Ishikawa (cell line): ENCODE measurements around the gene FHIT.

Experiments
- CEBPB ChIP-seq: IDR thresholded peaks from 2 replicates; pipeline ENCODE4 v1.6.1; 2012
- CREB1 ChIP-seq: IDR thresholded peaks from 2 replicates; pipeline ENCODE4 v1.6.1; 2012; ENCODE audit warnings: low read depth
- EGR1 ChIP-seq: IDR thresholded peaks from 2 replicates; pipeline ENCODE4 v1.6.1; 2012
- EP300 ChIP-seq: IDR thresholded peaks from 2 replicates; pipeline ENCODE4 v1.6.1; 2012; ENCODE audit warnings: borderline replicate concordance
- FOXM1 ChIP-seq: IDR thresholded peaks from 2 replicates; pipeline ENCODE4 v1.6.1; 2012; ENCODE audit warnings: low read depth, borderline replicate concordance
- NFIC ChIP-seq: IDR thresholded peaks from 2 replicates; pipeline ENCODE4 v1.6.1; 2012
- RAD21 ChIP-seq: IDR thresholded peaks from 2 replicates; pipeline ENCODE4 v1.6.1; 2012; ENCODE audit warnings: low read depth
- TAF1 ChIP-seq: IDR thresholded peaks from 2 replicates; pipeline ENCODE4 v1.6.1; 2012; ENCODE audit warnings: low read depth, mild to moderate bottlenecking
- TCF12 ChIP-seq: IDR thresholded peaks from 2 replicates; pipeline ENCODE4 v1.6.1; 2012; ENCODE audit warnings: low read depth
- TEAD4 ChIP-seq: IDR thresholded peaks from 2 replicates; pipeline ENCODE4 v1.6.1; 2012
- YY1 ChIP-seq: IDR thresholded peaks from 2 replicates; pipeline ENCODE4 v1.6.1; 2012; ENCODE audit warnings: low read depth
- ZBTB7A ChIP-seq: IDR thresholded peaks from 2 replicates; pipeline ENCODE4 v1.6.1; 2012; ENCODE audit warnings: low read depth
- TF ChIP-seq, protein P1 (sequence below): IDR thresholded peaks from 2 replicates; pipeline ENCODE4 v1.6.1; 2012
- TF ChIP-seq, protein P2 (sequence below): IDR thresholded peaks from 2 replicates; pipeline ENCODE4 v1.6.1; 2012; ENCODE audit warnings: low read depth, mild to moderate bottlenecking
- TF ChIP-seq, protein P3 (sequence below): IDR thresholded peaks from 2 replicates; pipeline ENCODE4 v1.6.1; 2012

The FHIT gene

DNA sequence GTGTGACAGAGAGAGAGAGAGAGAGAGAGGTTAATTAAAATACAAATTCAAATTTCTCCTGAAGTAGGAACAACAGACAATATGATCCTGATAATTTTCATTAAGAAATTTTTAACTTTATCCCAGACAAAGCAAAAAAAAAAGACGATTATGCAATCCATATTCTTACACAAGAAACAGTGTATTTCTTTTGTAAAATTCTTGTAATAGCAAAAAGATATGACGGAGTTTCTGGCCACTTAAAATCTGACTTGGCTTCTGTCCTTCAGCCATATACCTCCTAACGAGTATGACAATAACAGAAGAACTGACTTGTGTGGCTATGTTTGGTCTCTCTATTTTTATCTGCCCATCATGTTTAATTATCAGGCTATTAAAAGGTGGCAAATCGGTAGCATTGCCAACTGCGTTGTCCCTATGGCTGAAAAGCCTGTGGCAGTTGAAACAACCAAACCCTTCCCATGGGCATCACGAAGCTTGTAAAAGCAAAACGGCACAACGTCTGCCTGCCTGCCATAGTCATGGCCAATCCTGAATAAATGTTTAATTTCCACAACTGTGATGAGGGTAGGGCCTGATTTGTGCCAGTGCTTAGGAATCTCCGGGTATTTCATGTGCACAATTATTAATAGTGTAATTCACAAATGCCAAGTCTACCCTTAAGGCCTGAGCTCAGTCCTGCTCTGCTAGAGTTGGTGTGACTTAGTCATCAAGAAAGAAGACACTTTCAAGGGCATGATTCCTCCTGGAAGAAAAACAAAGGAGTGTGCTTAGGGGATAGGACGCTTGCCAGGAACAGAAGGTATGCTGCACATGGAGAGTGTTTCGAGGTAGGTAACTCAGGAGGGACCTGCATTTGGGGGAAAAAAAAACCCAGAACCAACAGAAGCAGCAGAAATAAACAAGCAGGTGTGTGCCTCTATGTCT lies 1090.2 kb downstream of the FHIT start:
- TF ChIP-seq EP300 (no peak), TEAD4 (no peak), CEBPB (no peak), FOXM1 (no peak), ZBTB7A (no peak), RAD21 (no peak), YY1 (no peak), TAF1 (no peak), NFIC (no peak), EGR1 (no peak)
- TF ChIP-seq, protein P1, sequence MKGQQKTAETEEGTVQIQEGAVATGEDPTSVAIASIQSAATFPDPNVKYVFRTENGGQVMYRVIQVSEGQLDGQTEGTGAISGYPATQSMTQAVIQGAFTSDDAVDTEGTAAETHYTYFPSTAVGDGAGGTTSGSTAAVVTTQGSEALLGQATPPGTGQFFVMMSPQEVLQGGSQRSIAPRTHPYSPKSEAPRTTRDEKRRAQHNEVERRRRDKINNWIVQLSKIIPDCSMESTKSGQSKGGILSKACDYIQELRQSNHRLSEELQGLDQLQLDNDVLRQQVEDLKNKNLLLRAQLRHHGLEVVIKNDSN: no peak
- TF ChIP-seq, protein P2, sequence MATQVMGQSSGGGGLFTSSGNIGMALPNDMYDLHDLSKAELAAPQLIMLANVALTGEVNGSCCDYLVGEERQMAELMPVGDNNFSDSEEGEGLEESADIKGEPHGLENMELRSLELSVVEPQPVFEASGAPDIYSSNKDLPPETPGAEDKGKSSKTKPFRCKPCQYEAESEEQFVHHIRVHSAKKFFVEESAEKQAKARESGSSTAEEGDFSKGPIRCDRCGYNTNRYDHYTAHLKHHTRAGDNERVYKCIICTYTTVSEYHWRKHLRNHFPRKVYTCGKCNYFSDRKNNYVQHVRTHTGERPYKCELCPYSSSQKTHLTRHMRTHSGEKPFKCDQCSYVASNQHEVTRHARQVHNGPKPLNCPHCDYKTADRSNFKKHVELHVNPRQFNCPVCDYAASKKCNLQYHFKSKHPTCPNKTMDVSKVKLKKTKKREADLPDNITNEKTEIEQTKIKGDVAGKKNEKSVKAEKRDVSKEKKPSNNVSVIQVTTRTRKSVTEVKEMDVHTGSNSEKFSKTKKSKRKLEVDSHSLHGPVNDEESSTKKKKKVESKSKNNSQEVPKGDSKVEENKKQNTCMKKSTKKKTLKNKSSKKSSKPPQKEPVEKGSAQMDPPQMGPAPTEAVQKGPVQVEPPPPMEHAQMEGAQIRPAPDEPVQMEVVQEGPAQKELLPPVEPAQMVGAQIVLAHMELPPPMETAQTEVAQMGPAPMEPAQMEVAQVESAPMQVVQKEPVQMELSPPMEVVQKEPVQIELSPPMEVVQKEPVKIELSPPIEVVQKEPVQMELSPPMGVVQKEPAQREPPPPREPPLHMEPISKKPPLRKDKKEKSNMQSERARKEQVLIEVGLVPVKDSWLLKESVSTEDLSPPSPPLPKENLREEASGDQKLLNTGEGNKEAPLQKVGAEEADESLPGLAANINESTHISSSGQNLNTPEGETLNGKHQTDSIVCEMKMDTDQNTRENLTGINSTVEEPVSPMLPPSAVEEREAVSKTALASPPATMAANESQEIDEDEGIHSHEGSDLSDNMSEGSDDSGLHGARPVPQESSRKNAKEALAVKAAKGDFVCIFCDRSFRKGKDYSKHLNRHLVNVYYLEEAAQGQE: no peak

DNA sequence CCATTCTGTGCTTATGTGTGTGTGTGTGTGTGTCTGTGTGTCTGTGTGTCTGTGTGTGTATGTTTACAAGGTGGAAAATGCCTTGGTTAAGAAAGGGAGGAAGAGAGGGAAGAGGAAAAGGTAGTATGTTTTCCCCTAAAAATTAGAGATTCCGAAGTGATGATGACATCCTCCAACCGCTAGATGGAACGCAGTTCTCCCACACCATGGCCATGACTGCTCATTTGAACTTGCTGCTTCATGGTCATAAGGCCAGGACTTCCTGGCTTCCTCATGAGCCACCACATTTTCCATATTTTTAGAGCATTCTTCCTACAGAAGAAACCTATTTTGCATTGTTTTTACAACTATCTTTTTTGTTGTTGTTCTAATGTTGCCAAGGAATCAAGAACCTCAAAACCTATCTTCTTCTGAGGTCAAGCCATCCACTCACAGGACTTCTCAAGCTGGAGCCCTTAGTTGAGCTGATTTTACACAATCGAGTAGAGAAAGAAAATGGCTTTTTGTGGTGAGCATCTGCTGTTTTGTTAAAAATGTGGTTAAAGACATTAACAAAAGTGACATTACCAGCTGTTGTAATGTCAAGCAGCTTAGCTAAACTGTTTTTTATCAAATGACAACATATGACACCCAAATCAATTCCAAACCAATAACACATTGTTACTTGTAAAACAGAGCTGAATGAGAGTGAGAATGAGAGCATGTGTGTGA lies 1091.0 kb downstream of the FHIT start:
- TF ChIP-seq, protein P1: no peak
- TF ChIP-seq TAF1: no peak

DNA sequence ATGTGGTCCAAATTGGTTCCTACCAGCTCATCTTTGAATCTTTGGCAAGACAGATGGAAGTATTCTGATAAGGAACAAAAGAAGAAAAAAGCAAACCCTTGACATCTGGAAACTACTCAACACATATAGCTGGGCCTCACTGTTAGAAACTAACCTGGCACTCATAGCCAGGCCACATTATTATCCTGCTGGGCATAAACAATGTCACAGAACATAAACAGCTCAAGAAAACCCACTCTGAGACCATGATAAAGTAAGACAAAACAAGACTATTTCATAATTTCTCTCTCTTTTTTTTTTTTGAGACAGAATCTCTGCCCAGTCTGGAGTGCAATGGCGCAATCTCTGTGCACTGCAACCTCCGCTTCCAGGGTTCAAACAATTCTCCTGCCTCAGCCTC lies 1093.2 kb downstream of the FHIT start:
- TF ChIP-seq RAD21: no peak
- TF ChIP-seq EP300: no peak
- TF ChIP-seq TCF12: no peak
- TF ChIP-seq YY1: no peak
- TF ChIP-seq, protein P3, sequence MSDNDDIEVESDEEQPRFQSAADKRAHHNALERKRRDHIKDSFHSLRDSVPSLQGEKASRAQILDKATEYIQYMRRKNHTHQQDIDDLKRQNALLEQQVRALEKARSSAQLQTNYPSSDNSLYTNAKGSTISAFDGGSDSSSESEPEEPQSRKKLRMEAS: no peak
- TF ChIP-seq TEAD4: no peak
- TF ChIP-seq, protein P1: no peak
- TF ChIP-seq FOXM1: no peak
- TF ChIP-seq EGR1: no peak
- TF ChIP-seq TAF1: no peak

DNA sequence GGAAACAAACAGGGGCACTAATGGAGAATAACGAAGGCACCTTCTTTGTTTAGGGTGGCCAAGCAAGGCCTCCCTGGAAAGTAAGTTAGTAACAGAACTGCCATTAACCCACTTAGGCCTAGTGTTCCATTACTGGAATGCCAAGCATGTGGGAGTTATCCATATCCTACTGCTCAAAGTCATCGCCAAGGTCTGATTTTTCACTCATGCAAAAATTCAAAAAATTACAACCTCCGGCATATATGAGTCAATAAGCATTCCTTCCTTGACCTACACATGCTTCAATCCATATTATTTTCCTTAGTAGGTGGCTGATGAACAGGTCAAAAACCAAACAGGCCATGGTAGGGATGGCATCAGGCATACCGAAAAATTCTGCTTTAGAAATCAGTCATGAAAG lies 1097.2 kb downstream of the FHIT start:
- no peak for TF ChIP-seq EP300
- TF ChIP-seq TEAD4: no peak
- TF ChIP-seq ZBTB7A: no peak
- TF ChIP-seq TCF12: no peak

DNA sequence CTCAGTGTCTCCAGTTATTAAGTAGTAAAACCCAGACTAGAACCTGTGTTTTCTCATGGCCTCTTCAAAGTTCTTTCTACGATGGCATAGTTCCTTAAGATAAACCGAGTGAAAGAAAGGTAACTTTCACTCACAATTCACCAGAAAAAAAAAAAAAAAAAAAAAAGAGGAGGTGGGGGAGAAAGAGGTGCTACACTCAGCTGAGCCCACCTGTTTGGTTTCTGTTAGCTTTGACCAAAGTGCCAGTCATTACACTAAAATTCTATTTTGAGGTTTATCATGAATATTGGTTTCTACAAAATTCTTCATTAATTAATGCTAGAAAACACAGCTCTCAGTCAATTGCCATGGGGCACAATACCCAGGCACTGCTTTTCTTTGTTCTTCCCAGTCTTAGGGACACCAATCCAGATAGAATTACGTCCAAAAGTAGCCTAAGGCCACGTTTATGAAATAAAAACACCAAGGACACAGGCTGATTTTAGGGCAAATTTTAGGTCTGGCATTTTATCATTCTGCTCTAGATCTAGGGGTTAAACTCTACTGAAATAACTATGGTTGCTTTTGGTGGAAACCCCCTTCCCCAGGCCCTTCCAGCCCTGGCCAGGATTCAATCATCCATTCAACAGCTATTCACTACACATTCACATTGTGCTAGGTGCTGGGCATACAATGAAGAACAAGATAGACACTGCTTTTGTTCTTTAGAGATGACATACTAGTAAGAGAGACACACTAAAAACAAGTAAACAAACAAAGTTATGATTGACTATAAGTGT lies 1097.8 kb downstream of the FHIT start:
- TF ChIP-seq TAF1 (no peak), CREB1 (no peak), CEBPB (no peak), FOXM1 (no peak), TCF12 (no peak), YY1 (no peak), EP300 (no peak), ZBTB7A (no peak), NFIC (no peak)
- TF ChIP-seq, protein P2: no peak
- TF ChIP-seq, protein P3: no peak
